IMR-90 (cell line): ENCODE results near the gene RCOR3.

Source experiments
- CTCF ChIP-seq: conservative IDR thresholded peaks from 2 replicates; pipeline ENCODE4 v1.5.1; 2012; ENCODE audit warnings: mild to moderate bottlenecking, low read depth, low read length, improper control_type of control experiment
- POLR2A ChIP-seq: IDR thresholded peaks from 2 replicates; pipeline ENCODE4 v1.6.1; 2012; ENCODE audit warnings: mild to moderate bottlenecking, low read depth, low read length
- RAD21 ChIP-seq: IDR thresholded peaks from 2 replicates; pipeline ENCODE4 v1.6.1; 2012; ENCODE audit warnings: low read length, improper control_type of control experiment
- RFX5 ChIP-seq: IDR thresholded peaks from 2 replicates; pipeline ENCODE4 v1.8.0; 2012; ENCODE audit warnings: low read depth, mild to moderate bottlenecking, low read length, moderate library complexity

GRCh38 chr1:211352465-211352864, 93.3 kb downstream of the RCOR3 start:
- TF ChIP-seq CTCF = no peak
- no peak for TF ChIP-seq RFX5
- no peak for TF ChIP-seq POLR2A
- TF ChIP-seq RAD21 = no peak
